HEK293 (cell line): Measurements from ENCODE around the gene BEST2.

ENCODE experiments used
- CTCF ChIA-PET: fragments of 350-600 bp; formaldehyde crosslinking; extraction: SDS; loops from one replicate; lab custom pipeline; 2021; ENCODE audit warnings: antibody characterized with exemption; lab: Yijun Ruan, JAX
- POLR2A ChIA-PET: fragments of 300-600 bp; formaldehyde crosslinking; extraction: SDS; loops from one replicate; lab custom pipeline; 2020; ENCODE audit warnings: antibody characterized with exemption, inconsistent platforms; lab: Yijun Ruan, JAX
- H3K27ac ChIP-seq: fragments of 200-500 bp; sonication (Bioruptor generic); 2 replicates; pipeline ENCODE4 v1.5.1; 2014; ENCODE audit warnings: low read depth, low read length, control low read depth, inconsistent platforms; ENCODE audit errors: extremely low read depth
- H3K36me3 ChIP-seq, 2 experiments: fragments of 200-500 bp in 1 of 2; sonication (Bioruptor generic) in 1 of 2; 1 replicate in 1 of 2; 2 replicates in 1 of 2; pipeline ENCODE4 v1.5.1; 2014 to 2017; ENCODE audit warnings: inconsistent platforms in 2 of 2, low read length in 2 of 2; ENCODE audit not compliant: control insufficient read depth in 2 of 2, insufficient read depth in 1 of 2
- H3K4me1 ChIP-seq: fragments of 200-500 bp; sonication (Bioruptor generic); 2 replicates; pipeline ENCODE4 v1.5.1; 2014; ENCODE audit warnings: mild to moderate bottlenecking, low read length, inconsistent platforms; ENCODE audit not compliant: control insufficient read depth, insufficient read depth
- H3K4me3 ChIP-seq: 2 replicates; pipeline ENCODE4 v1.5.1; 2011; ENCODE audit warnings: low read depth, mild to moderate bottlenecking, control low read depth, low read length, moderate library complexity
- H3K9me3 ChIP-seq: fragments of 200-500 bp; sonication (Bioruptor generic); 2 replicates; pipeline ENCODE4 v1.5.1; 2014; ENCODE audit warnings: low read depth, low read length, inconsistent platforms; ENCODE audit not compliant: control insufficient read depth, insufficient read depth
- GLIS2 ChIP-seq: fragments of 450-650 bp; formaldehyde crosslinking; IDR thresholded peaks from 2 replicates; pipeline ENCODE4 v1.5.1; 2016; ENCODE audit warnings: missing biosample characterization, missing genetic modification characterization
- IKZF3 ChIP-seq: fragments of 450-650 bp; IDR thresholded peaks from 2 replicates; pipeline ENCODE4 v1.5.0; 2018; ENCODE audit warnings: missing biosample characterization, mild to moderate bottlenecking, missing genetic modification characterization, moderate library complexity
- INSM2 ChIP-seq: fragments of 450-650 bp; formaldehyde crosslinking; IDR thresholded peaks from 2 replicates; pipeline ENCODE4 v1.5.1; 2016; ENCODE audit warnings: missing biosample characterization, missing genetic modification characterization
- SP2 ChIP-seq: fragments of 450-650 bp; formaldehyde crosslinking; IDR thresholded peaks from 2 replicates; pipeline ENCODE4 v1.5.1; 2016; ENCODE audit warnings: missing biosample characterization, missing genetic modification characterization
- WT1 ChIP-seq: fragments of 450-650 bp; formaldehyde crosslinking; IDR thresholded peaks from 2 replicates; pipeline ENCODE4 v1.5.1; 2016; ENCODE audit warnings: missing biosample characterization, missing genetic modification characterization
- ZBTB20 ChIP-seq: fragments of 450-650 bp; formaldehyde crosslinking; IDR thresholded peaks from 2 replicates; pipeline ENCODE4 v1.5.1; 2016; ENCODE audit warnings: missing biosample characterization, missing genetic modification characterization
- ZBTB21 ChIP-seq: fragments of 450-650 bp; formaldehyde crosslinking; IDR thresholded peaks from 2 replicates; pipeline ENCODE4 v1.5.1; 2017; ENCODE audit warnings: missing biosample characterization, missing genetic modification characterization
- ZBTB48 ChIP-seq: fragments of 450-650 bp; formaldehyde crosslinking; IDR thresholded peaks from 2 replicates; pipeline ENCODE4 v1.5.1; 2016; ENCODE audit warnings: missing biosample characterization, missing genetic modification characterization
- ZNF112 ChIP-seq: fragments of 450-650 bp; formaldehyde crosslinking; IDR thresholded peaks from 2 replicates; pipeline ENCODE4 v1.5.0; 2017; ENCODE audit warnings: missing biosample characterization, missing genetic modification characterization
- ZNF121 ChIP-seq: fragments of 450-650 bp; formaldehyde crosslinking; IDR thresholded peaks from 2 replicates; pipeline ENCODE4 v1.5.1; 2016; ENCODE audit warnings: missing biosample characterization, missing genetic modification characterization
- ZNF18 ChIP-seq: fragments of 450-650 bp; formaldehyde crosslinking; IDR thresholded peaks from 2 replicates; pipeline ENCODE4 v1.5.1; 2016; ENCODE audit warnings: missing biosample characterization, missing genetic modification characterization
- ZNF2 ChIP-seq: fragments of 450-650 bp; formaldehyde crosslinking; IDR thresholded peaks from 2 replicates; pipeline ENCODE4 v1.5.1; 2016; ENCODE audit warnings: missing biosample characterization, missing genetic modification characterization
- ZNF239 ChIP-seq: fragments of 450-650 bp; formaldehyde crosslinking; IDR thresholded peaks from 2 replicates; pipeline ENCODE4 v1.5.1; 2016; ENCODE audit warnings: missing biosample characterization, missing genetic modification characterization
- ZNF26 ChIP-seq: fragments of 450-650 bp; formaldehyde crosslinking; IDR thresholded peaks from 2 replicates; pipeline ENCODE4 v1.5.1; 2016; ENCODE audit warnings: missing biosample characterization, missing genetic modification characterization
- ZNF335 ChIP-seq: fragments of 450-650 bp; formaldehyde crosslinking; conservative IDR thresholded peaks from 2 replicates; pipeline ENCODE4 v1.5.1; 2016; ENCODE audit warnings: missing biosample characterization, missing genetic modification characterization
- ZNF366 ChIP-seq: fragments of 450-650 bp; formaldehyde crosslinking; conservative IDR thresholded peaks from 2 replicates; pipeline ENCODE4 v1.5.1; 2016; ENCODE audit warnings: missing biosample characterization, missing genetic modification characterization
- ZNF501 ChIP-seq: fragments of 450-650 bp; formaldehyde crosslinking; IDR thresholded peaks from 2 replicates; pipeline ENCODE4 v1.5.1; 2016; ENCODE audit warnings: missing biosample characterization, missing genetic modification characterization
- ZNF513 ChIP-seq: fragments of 450-650 bp; IDR thresholded peaks from 2 replicates; pipeline ENCODE4 v1.5.1; 2018; ENCODE audit warnings: missing biosample characterization, missing genetic modification characterization
- ZNF548 ChIP-seq: fragments of 450-650 bp; formaldehyde crosslinking; IDR thresholded peaks from 2 replicates; pipeline ENCODE4 v1.5.1; 2016; ENCODE audit warnings: missing biosample characterization, missing genetic modification characterization
- ZNF561 ChIP-seq: fragments of 450-650 bp; IDR thresholded peaks from 2 replicates; pipeline ENCODE4 v1.5.1; 2018; ENCODE audit warnings: missing biosample characterization, missing genetic modification characterization, borderline replicate concordance
- ZNF626 ChIP-seq: fragments of 450-650 bp; sonication (Bioruptor Pico); formaldehyde crosslinking; IDR thresholded peaks from 2 replicates; pipeline ENCODE4 v1.5.1; 2018; ENCODE audit warnings: missing biosample characterization, missing genetic modification characterization, inconsistent platforms
- ZNF629 ChIP-seq: fragments of 450-650 bp; formaldehyde crosslinking; IDR thresholded peaks from 2 replicates; pipeline ENCODE4 v1.5.1; 2017; ENCODE audit warnings: missing biosample characterization, missing genetic modification characterization
- ZNF658 ChIP-seq: fragments of 450-650 bp; formaldehyde crosslinking; IDR thresholded peaks from 2 replicates; pipeline ENCODE4; 2016; ENCODE audit warnings: missing biosample characterization, missing genetic modification characterization
- ZNF660 ChIP-seq: fragments of 450-650 bp; IDR thresholded peaks from 2 replicates; pipeline ENCODE4 v1.5.1; 2018; ENCODE audit warnings: missing biosample characterization, mild to moderate bottlenecking, missing genetic modification characterization
- ZNF701 ChIP-seq: fragments of 450-650 bp; formaldehyde crosslinking; IDR thresholded peaks from 2 replicates; pipeline ENCODE4 v1.5.1; 2016; ENCODE audit warnings: missing biosample characterization, missing genetic modification characterization
- ZNF747 ChIP-seq: fragments of 450-650 bp; formaldehyde crosslinking; IDR thresholded peaks from 2 replicates; pipeline ENCODE4 v1.5.1; 2016; ENCODE audit warnings: missing biosample characterization, missing genetic modification characterization
- ZNF768 ChIP-seq: fragments of 450-650 bp; formaldehyde crosslinking; IDR thresholded peaks from 2 replicates; pipeline ENCODE4 v1.5.1; 2018; ENCODE audit warnings: missing biosample characterization, mild to moderate bottlenecking, missing genetic modification characterization
- ZNF777 ChIP-seq: fragments of 450-650 bp; formaldehyde crosslinking; IDR thresholded peaks from 2 replicates; pipeline ENCODE4 v1.5.1; 2017; ENCODE audit warnings: missing biosample characterization, missing genetic modification characterization, borderline replicate concordance
- ZSCAN5A ChIP-seq: fragments of 450-650 bp; formaldehyde crosslinking; IDR thresholded peaks from 2 replicates; pipeline ENCODE4 v1.5.1; 2016; ENCODE audit warnings: missing biosample characterization, missing genetic modification characterization

Gene BEST2

GRCh38 chr19:12796146-12797071 lies 44.8 kb downstream of the BEST2 start (continued):
- no peak for TF ChIP-seq SP2 (tag by site-specific recombination)
- TF ChIP-seq ZNF629 (tag by site-specific recombination), result 0 out of 2 replicates have a peak, but pooled peaks have one; percentile 29
- TF ChIP-seq ZBTB21, result no peak
- no peak for TF ChIP-seq ZNF366
- TF ChIP-seq ZNF26 (tag by site-specific recombination), result no peak
- no peak for TF ChIP-seq ZNF658 (tag by site-specific recombination)
- TF ChIP-seq ZNF18 (tag by site-specific recombination), result peak; percentile 81
- TF ChIP-seq ZNF2, result peak; percentile 66; the same call in 1 of the 2 replicates
- no peak for TF ChIP-seq ZNF239 (tag by site-specific recombination)
- TF ChIP-seq ZNF501 (tag by site-specific recombination), result no peak
- TF ChIP-seq IKZF3 (tag by site-specific recombination), result peak; percentile 43; the same call in 1 of the 2 replicates
- 0 out of 2 replicates have a peak, but pooled peaks have one; percentile 29 for TF ChIP-seq ZNF335 (tag by site-specific recombination)
- no peak for TF ChIP-seq ZNF112
- TF ChIP-seq ZNF513 (tag by site-specific recombination), result no peak
- TF ChIP-seq ZNF660 (tag by site-specific recombination), result no peak
- no peak for TF ChIP-seq WT1
- TF ChIP-seq ZNF548, result no peak

- H3K9me3 ChIP-seq, result no peaks in the 10 kb centered on the region
- ChIA-PET POLR2A (interaction anchor here (0.7 to 1.1 kb wide), 3 partner anchors 9 to 36 kb away, joined by 5 to 7 read pairs (median 7); no protein-coding TSS in a partner anchor), CTCF (interaction anchor here (0.5 to 16.5 kb wide), 14 partner anchors 9 to 1046 kb away, joined by 3 to 386 read pairs (median 6); partner anchors contain the start of genes HOOK2 and RNASEH2A)
- H3K4me3 ChIP-seq, result no peak overlapping the region
- peaks cover 4% of the 10 kb centered on the region for H3K4me1 ChIP-seq
- no peak overlapping the region for H3K27ac ChIP-seq
- peaks cover 14 to 29% of the 10 kb centered on the region in 2 experiments; a peak in 2 of 3 replicates for H3K36me3 ChIP-seq
- no peak for TF ChIP-seq ZNF747
- no peak for TF ChIP-seq ZNF777 (tag by site-specific recombination)
- no peak for TF ChIP-seq ZNF626 (tag by site-specific recombination)
- no peak for TF ChIP-seq GLIS2
- no peak for TF ChIP-seq INSM2 (tag by site-specific recombination)
- TF ChIP-seq ZBTB20 (tag by site-specific recombination), result peak; percentile 60; the same call in 1 of the 2 replicates
- no peak for TF ChIP-seq ZNF701 (tag by site-specific recombination)
- TF ChIP-seq ZNF768 (tag by site-specific recombination), result no peak
- no peak for TF ChIP-seq ZSCAN5A (tag by site-specific recombination)
- TF ChIP-seq ZBTB48 (tag by site-specific recombination), result no peak
- TF ChIP-seq ZNF561 (tag by site-specific recombination), result no peak
- TF ChIP-seq ZNF121 (tag by site-specific recombination), result peak; percentile 79; the same call in 1 of the 2 replicates
Measured at GRCh38 chr19:12797141-12797587, 45.6 kb downstream of the BEST2 start.
